PC-3 (cell line): ENCODE data around the gene CIAPIN1.

ENCODE experiments used
- EZH2 ChIP-seq: fragments of 300-600 bp; sonication (generic); IDR thresholded peaks from one replicate; pipeline ENCODE4 v1.6.1; 2017; ENCODE audit warnings: antibody characterized with exemption, mild to moderate bottlenecking, low read length; ENCODE audit not compliant: unreplicated experiment
- EZH2phosphoT487 ChIP-seq: fragments of 300-600 bp; sonication (generic); IDR thresholded peaks from 2 replicates; pipeline ENCODE4 v1.6.1; 2018; ENCODE audit warnings: mild to moderate bottlenecking, antibody characterized with exemption, low read length, borderline replicate concordance
- TF ChIP-seq, protein P1 (sequence below): fragments of 300-600 bp; sonication (generic); conservative IDR thresholded peaks from 2 replicates; pipeline ENCODE4 v1.5.1; 2017; ENCODE audit warnings: antibody characterized with exemption, low read depth, mild to moderate bottlenecking, low read length

DNA sequence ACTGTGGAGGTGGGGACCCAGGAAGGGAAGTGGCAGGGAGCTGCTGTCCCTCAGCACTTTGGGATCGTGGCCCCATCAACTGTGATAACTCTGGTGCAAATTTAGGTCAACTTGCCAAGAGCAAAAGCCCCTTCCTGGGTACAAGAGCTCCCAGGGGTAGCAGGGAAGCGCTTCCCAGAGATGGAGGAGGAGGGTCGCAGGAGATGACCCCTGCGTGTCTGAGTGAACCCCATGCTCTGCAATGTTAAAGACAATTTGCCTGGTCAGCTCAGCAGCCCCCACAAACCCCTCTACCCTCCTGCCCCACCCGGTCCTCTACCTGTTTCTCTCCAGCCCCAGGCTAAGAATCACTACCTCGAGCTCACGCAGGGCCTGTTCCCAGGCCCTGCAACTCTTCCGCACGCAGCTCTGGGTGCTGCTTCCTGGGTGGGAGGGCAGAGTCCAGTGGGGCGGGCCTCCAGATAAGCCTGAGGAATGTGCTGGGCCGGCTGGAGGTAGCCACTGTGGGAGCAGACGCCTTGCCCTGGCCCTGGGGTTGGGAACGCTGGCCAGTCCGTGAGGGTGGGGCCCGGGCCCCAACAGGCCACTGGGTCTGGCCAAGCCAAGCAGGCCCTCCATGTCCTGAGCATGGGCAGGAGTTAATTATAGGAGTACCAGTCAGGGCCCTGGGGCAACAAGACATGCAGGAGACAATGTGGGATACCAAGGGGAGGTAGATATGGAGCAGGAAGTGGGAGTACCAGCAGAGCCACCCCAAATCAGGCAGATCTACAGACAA is 33.0 kb upstream of the CIAPIN1 start:
- TF ChIP-seq, protein P1, sequence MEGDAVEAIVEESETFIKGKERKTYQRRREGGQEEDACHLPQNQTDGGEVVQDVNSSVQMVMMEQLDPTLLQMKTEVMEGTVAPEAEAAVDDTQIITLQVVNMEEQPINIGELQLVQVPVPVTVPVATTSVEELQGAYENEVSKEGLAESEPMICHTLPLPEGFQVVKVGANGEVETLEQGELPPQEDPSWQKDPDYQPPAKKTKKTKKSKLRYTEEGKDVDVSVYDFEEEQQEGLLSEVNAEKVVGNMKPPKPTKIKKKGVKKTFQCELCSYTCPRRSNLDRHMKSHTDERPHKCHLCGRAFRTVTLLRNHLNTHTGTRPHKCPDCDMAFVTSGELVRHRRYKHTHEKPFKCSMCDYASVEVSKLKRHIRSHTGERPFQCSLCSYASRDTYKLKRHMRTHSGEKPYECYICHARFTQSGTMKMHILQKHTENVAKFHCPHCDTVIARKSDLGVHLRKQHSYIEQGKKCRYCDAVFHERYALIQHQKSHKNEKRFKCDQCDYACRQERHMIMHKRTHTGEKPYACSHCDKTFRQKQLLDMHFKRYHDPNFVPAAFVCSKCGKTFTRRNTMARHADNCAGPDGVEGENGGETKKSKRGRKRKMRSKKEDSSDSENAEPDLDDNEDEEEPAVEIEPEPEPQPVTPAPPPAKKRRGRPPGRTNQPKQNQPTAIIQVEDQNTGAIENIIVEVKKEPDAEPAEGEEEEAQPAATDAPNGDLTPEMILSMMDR: no peak
- TF ChIP-seq EZH2phosphoT487 (no peak), EZH2 (no peak)
